RWPE1 (cell line): ENCODE measurements around the gene ADAP1.
A peak's percentile ranks its signal among the peaks of the same experiment; 100 is the strongest.

Experiments
- CTCF ChIA-PET: fragments of 350-600 bp; sonication (Branson Sonifier 250); formaldehyde crosslinking; extraction: SDS; loops from one replicate; lab custom pipeline; 2021; lab: Yijun Ruan, JAX
- POLR2A ChIA-PET: fragments of 400-600 bp; formaldehyde crosslinking; extraction: SDS; loops from one replicate; lab custom pipeline; 2020; ENCODE audit warnings: antibody characterized with exemption; ENCODE audit not compliant: low non-redundant PET; lab: Yijun Ruan, JAX
- DNase-seq: peaks from one replicate; pipeline ENCODE4 v3.0.0; 2012; ENCODE audit warnings: low spot score
- H3K27ac ChIP-seq: fragments of 450-650 bp; 2 replicates; pipeline ENCODE4 v1.5.1; 2017
- CTCF ChIP-seq: fragments of 450-650 bp; conservative IDR thresholded peaks from 2 replicates; pipeline ENCODE4 v1.5.1; 2017; ENCODE audit warnings: low read depth, mild to moderate bottlenecking

ADAP1 gene

DNA sequence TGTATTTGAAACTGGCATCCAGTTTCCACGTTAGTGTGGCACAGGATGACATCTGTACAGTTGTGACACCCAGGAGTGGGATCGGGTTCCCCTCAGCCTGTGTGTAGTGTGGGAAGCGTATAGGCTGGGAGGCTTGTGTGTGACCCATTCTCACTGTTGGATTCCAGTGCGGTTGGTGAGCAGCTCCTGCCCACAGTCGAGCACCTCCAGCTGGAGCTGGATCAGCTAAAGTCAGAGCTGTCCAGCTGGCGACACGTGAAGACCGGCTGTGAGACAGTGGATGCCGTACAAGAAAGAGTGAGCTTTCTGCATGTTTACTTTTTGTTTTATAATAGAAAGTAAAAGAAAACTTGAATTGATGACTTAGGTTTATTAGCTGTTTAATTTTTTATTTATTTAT, 96.8 kb downstream of the ADAP1 start:
- no peak for DNase-seq
- POLR2A ChIA-PET, result no interaction called here
- CTCF ChIA-PET, result interaction anchor here (0.6 to 1.2 kb wide), 2 partner anchors 16 to 19 kb away, joined by 4 to 6 read pairs; no protein-coding TSS in a partner anchor
- peak overlapping the region; percentile 21 for H3K27ac ChIP-seq
- TF ChIP-seq CTCF, result no peak

GRCh38 chr7:856444-857095, 97.9 kb downstream of the ADAP1 start:
- TF ChIP-seq CTCF, result no peak
- DNase-seq, result no peak
- POLR2A ChIA-PET, result no interaction called here
- H3K27ac ChIP-seq, result no peak overlapping the region; the same call in 1 of the 2 replicates
- CTCF ChIA-PET, result interaction anchor here (0.7 to 1.2 kb wide), 3 partner anchors 17 to 70 kb away, joined by 3 to 6 read pairs (median 3); no protein-coding TSS in a partner anchor

GRCh38 chr7:855686-856369, 98.7 kb downstream of the ADAP1 start:
- no peak for DNase-seq
- no peak overlapping the region; the same call in 1 of the 2 replicates for H3K27ac ChIP-seq
- TF ChIP-seq CTCF, result no peak
- ChIA-PET CTCF (interaction anchor here (0.7 to 0.8 kb wide), 2 partner anchors 34 to 69 kb away, joined by 3 read pairs; no protein-coding TSS in a partner anchor), POLR2A (no interaction called here)

- no peak for TF ChIP-seq CTCF
- ChIA-PET POLR2A (no interaction called here), CTCF (no interaction called here)
- H3K27ac ChIP-seq, result peak overlapping the region; percentile 2; the same call in 1 of the 2 replicates
- no peak for DNase-seq
Measured at GRCh38 chr7:854118-854775, 100.2 kb downstream of the ADAP1 start.

- DNase-seq, result no peak
- ChIA-PET POLR2A (no interaction called here), CTCF (no interaction called here)
- no peak for TF ChIP-seq CTCF
- peak overlapping the region; percentile 2; the same call in 1 of the 2 replicates for H3K27ac ChIP-seq
Measured at GRCh38 chr7:853366-854117, 100.9 kb downstream of the ADAP1 start.

GRCh38 chr7:851204-851603, 103.3 kb downstream of the ADAP1 start:
- H3K27ac ChIP-seq, result 0 out of 2 replicates have a peak overlapping the region, but pooled peaks have one; percentile 0
- ChIA-PET POLR2A (no interaction called here), CTCF (interaction anchor here (1.3 to 1.6 kb wide), 2 partner anchors 16 to 22 kb away, joined by 4 to 5 read pairs; no protein-coding TSS in a partner anchor)
- TF ChIP-seq CTCF, result no peak
- no peak for DNase-seq
